IPS DF 4.7 (cell line): ENCODE results near the gene CGRRF1.

Experiments
- DNase-seq: peaks from one replicate; pipeline ENCODE4 v3.0.0-alpha.2; 2013; ENCODE audit warnings: low spot score; ENCODE audit errors: extremely low read depth

CGRRF1 gene, protein sequence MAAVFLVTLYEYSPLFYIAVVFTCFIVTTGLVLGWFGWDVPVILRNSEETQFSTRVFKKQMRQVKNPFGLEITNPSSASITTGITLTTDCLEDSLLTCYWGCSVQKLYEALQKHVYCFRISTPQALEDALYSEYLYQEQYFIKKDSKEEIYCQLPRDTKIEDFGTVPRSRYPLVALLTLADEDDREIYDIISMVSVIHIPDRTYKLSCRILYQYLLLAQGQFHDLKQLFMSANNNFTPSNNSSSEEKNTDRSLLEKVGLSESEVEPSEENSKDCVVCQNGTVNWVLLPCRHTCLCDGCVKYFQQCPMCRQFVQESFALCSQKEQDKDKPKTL

DNA sequence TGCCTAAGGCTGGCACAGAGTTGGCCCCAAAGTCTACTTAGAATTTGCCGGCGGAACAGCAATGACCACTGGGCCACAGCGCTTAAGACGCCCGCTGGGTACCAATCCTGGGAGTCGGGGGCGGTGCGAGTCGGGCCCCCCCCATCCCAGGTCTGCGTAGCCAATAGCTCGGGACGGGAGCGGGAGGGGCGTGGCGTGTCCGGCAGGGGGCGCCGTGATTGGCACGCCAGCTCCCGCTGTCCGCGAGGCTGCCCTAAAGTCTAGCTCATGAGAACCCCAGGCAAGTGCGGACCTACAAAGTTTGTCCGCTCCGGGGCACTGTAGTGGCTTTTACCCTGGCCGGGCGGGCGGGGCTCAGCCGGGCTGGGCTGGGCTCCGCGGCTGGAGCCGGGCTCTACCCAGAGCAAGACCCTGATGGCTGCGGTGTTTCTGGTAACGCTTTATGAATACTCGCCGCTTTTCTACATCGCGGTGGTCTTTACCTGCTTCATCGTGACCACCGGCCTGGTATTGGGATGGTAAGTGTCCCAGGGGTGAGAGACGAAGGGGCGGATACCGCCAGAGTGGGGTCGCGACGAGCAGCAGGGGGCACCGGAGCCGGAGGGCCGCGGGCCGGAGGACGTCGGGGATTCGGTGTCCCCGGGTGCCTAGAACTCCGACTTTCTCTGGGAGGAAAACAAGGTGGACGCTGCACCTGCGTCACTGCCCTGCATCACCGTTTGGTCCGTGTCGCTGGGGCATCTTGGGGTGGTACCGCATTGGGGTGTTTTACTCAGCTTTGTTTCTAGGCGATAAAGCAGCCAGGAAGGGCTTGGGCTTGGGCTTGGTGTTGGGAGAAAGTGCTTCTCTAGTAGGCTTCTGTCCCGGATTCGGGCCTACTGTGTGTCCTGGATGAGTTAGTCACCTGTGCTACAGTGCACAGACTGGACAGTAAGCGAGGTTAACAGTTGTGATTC, at the start of gene CGRRF1:
Gene CGRRF1 (plus strand): TSS at position 361 of the 956 bp plus-strand sequence. CDS start 54 bp downstream, at position 415.
- DNase-seq, result no peak

DNA sequence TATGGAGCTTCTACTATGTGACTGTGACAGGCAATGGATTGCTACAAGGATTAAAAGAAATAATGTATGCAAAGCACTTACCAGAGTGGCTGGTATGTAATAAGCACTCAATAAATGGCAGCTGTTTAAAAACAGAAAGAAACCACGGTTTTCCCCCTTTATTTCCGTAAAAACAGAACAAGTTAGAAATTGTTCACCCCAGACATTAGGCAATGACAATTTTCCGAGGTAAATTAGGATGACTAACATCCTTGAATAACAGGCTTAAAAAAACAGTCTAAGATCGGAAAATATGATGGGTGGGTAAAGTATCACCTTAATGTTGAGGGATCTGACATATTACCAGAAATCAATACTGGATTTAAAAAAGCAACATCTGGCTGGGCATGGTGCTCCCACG, 47.7 kb upstream of the CGRRF1 start:
- DNase-seq, result no peak

DNA sequence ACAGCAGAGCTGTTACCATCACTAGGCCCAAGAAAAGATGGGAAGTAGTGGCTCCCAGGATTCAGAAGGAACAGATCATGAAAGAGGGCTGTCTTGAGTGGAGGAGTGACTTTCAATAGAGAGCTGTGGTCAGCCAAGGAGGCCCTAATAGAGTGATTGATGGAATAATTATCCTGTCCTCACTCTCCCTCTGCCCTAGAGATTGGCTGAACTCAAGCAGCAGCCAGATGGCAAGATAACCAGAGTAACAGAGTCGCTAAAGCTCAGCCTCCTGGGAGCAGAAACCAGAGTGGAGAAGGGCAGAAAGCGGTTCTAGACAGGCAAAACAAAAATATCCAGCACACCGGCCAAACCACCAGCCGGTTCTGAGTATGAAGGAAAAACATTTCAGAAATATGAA, 44.1 kb upstream of the CGRRF1 start:
- DNase-seq, result no peak

DNA sequence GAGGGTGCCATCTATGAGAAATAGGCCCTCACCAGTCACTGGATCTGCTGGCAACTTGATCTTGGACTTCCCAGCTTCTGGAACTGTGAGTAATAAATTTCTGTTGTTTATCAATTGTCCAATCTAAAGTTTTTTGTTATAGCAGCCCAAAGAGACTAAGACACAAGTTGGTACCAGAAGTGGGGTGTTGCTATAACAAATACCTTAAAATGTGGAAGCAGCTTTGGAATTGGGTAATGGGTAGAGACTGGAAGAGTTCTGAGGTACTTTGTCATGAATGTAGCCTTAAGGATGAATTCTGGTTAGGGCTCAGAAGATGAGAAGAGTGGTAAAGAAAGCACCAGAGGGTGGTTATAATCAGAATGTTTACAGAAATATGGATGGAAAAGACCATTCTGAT, 42.4 kb upstream of the CGRRF1 start:
- no peak for DNase-seq

DNA sequence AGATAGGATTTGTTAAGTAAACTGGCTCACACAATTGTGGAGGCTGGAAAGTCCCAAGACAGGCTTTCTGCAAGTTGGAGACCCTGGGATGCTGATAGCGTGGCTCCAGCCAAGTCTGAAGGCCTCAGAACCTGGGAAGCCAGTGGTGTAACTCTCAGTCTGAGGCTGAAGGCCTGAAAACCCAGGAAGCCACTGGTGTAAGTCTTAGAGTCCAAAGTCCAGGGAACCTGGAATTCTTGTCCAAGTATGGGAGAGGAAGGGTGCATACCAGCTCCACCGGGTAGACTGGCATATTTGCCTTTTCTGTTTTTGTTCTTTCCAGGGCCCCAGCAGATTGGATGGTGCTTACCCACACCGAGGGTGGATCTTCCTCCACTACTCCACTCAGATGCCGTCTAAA, 39.0 kb upstream of the CGRRF1 start:
- no peak for DNase-seq

DNA sequence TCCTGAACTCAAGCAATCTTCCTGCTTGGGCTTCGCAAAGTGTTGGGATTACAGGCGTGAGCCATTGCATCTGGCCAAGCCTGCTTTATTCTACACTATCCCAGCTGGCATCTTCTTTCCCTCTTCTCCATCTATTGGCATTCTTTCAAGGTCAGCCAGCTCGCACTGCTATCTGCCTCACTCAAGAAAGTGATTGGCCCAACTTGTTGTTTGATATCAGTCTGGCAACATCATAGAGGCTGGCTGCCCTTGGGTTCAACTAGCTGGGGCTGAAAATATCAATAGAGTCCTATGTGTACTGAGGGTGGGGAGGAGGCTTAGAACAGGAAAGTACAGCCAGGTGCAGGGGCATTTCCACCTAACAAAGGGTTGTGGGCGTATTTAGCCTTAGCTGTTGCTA, 38.1 kb upstream of the CGRRF1 start:
- no peak for DNase-seq

DNA sequence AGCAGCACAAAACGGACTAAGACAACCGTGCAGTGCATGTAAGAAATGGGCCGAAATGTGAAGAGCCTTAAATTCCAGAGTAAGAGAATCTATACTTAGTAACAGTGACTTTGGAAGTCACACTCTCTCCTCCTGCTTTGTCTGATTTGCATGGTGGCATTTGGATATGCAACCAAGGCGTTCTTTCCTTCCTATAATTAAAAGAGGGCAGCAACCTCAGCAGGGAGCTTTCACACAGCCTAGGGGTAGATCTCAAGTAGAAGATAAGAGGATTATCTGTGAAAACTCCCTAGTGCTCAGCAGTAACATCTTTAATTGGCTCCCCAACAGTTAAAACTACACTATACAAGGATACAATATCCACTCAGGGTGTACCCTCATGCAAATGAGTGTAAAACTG, 37.4 kb upstream of the CGRRF1 start:
- DNase-seq, result no peak

DNA sequence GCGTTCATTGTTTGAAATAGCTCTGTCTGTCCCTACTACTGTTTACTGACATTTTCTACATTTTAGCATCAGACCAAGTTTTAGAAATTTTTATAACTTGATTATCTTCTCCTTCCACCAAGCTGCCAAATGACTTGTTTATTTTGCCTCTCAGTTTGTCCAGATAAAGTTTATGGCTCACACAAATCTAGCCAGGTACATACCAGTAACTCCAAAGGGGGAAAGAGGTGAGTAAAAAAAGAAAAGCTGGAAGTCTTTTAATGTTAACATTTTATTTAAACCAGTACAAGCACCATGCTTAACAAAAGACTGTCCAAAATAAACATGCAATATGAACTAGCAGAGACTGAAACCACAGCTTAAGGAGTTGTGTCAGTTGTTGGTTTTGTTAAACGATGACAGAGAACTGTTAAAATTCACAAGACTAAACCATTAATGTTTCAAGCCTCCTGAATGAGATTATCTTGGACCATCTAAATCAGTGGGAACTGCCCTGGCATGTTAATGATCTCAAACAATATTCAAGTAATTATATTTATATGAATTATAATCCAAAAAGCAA, 35.4 kb upstream of the CGRRF1 start:
- DNase-seq, result no peak

DNA sequence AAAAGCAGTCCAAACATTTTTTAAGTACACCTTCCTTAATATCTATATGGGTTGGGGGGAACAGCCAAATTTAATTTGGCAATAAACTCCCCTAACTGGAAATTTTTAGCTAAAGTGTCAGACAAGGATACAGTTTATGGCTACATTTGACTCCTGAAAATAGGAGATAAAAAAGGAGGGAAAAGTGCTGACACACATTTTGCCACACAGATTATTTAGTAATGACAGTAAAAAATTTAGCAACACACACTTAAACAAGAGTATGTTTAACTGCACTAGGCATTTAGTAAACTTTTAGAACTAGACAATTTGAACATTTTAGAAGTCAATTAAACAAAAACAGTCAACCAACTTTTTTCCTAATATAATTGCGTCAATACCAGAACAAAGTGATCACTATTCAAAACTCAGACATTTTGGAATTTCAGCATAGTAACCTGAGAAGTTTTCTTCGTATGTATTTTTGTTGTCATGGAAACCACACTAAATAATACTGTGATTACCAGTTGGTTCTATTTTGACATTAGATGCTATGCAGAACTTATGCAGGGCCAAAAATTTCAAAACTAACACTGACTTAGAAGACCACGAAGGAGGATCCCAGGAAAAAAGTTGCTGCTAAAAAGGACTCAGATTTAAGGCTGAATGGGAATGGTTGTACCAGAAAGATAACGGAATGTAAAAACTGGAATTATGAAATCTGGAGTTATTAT, 34.4 kb upstream of the CGRRF1 start:
- no peak for DNase-seq

DNA sequence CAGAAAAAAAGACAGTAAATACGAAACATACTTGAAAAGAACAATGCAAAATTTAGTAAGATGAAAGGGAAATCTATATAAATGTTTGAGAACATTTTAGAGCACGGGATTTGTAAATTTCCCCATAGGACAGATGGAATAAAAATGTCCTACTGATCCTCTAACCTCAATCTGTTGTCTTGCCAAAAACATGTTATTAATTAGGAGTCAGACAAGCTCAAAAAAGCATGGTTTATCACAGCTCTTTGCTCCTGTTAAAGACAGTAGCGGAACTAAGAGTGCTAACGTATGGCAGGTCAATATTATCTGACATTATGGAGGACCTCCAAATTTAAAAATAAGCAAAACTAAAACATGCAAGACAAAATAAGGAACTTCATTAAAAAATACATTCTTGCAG, 33.8 kb upstream of the CGRRF1 start:
- no peak for DNase-seq

DNA sequence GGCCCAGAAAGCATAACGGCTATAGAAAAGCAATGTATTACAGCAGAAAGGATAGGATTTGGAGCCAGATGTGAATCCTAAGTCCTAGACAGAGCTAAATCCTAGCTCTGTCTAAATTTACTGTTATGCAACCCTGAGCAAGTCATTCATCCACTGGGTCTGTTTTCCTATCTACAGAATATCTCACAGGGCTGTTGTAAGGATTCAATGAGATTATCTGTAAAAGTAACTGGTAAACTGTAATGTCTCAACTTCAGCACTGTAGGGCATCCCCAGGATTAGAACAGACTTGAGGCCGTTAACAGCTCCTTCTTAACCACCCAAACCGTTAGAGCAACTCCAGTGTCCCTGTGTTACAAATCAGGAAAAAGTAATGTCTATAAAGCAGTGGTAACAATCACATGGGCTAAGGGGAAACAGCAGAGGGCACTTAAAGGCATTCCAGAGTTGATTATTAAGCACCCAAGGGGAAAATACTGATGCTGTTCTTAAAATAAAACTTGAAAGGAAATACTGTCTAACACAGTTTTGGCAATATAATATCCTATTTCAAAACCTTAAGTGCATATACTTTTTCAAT, 31.0 kb upstream of the CGRRF1 start:
- DNase-seq, result no peak

DNA sequence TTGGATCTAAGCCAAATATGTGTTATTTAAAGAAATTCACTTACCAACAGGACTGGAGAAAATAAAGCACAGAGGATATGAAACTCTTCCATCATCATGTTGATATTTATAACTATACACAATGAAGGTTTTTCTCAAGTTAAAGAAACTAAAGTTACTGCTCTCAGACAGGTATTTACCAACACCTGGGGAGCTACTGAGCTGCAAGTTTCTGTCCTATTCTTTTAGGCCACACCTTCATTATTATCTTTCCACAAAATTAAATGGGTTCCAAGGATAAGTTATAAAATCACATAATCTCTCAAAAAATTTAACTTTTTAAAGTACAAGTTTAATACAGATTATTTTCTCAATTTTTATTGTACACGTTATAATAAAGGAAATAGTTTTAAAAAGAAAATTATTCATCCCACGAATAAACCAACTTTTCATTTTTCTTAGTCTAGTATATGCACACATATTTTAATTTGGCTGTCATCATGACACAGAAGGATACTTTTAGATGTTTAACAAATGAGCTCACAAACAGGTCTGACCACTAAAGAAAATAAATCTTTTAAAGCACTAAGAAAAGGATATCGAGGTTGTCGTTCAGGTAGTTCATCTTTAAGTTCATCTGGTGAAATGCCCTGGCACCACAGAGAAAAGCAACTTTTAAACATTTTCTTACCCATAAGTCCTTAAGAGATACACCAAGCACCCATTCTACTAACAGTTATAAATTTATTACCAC, 28.7 kb upstream of the CGRRF1 start:
- DNase-seq, result no peak

DNA sequence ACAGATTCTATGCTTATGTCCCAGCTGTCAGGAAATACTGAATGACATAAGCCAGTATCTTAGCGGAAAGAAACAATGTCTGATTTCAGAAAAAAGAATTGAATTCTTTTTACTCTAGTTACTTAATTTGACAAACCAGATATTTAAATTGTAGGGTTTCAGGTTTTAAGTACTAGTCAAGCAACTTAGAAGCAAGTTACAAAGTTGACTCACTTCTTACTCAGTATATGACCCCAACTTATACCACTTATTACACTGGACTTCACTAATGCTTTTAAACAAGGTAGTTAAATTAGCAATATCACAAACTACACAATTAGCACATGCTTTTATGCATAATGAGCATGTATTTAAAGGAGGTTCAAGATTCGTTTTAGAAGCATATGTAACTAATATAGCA, 28.0 kb upstream of the CGRRF1 start:
- no peak for DNase-seq

DNA sequence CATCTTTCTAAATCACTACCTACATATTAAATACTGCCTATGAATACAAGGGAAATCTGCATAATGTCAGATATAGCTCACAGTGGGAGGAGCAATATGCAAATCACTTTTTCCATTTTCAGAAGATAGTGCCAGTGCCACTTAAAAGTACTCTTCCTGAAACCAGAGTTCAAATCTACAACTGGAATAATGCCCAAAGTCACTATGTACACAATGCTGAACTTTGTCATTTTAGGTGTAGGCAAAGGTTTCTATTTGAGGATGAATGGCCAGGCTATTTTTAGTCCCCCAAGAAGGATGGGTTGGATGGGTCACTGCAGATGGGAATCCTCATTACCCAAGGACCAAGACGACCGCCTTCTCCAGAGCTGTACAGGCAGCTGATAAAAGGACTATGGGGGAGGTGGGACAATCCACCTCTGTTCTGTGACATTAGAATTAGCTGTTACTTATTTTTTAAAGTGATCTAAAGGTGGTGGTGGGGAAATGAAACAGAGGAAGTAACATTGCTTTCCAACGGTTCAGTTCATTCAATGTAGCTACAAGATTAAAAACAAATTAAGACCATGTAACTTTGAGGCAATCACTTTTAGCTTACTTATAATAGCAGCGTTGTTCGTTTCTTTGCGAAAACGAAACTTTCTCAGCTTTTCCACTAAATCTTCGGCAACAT, 26.5 kb upstream of the CGRRF1 start:
- DNase-seq, result no peak

DNA sequence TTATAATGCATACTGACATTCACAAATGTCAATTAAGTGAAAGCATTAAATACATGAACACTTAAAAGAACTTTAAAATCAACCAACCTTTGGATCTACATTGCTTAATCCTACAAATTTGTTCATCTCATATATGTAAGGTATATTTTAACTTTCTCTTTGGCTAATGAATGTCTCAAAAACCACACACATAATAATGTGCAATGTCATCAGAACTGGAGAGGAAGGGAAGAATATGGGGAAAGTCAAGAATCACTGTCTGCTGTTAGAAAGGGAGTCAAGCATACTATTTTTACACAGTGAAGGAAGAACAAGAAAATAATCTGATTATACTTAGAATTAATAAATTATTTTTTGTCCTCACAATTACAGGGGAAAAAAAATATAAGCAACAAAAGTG, 25.9 kb upstream of the CGRRF1 start:
- no peak for DNase-seq

DNA sequence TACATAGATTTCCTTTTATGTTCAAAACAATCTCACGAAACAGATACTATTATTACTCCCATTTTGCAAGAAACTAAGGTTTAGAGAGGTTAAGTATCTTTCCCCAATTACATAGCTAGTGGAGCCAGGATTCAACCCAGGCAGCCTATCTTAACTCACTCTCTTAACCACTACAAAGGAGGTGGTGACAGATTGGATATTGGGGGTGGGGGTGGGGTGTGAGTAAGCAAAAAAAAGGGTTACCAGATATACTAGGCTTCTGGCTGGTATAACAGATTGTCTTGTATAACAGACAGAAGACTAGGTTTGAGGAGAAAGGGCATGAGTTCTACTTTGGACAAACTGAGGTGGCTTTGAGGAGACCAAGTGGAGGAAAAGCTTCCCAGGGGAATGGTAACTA, 23.0 kb upstream of the CGRRF1 start:
- no peak for DNase-seq

DNA sequence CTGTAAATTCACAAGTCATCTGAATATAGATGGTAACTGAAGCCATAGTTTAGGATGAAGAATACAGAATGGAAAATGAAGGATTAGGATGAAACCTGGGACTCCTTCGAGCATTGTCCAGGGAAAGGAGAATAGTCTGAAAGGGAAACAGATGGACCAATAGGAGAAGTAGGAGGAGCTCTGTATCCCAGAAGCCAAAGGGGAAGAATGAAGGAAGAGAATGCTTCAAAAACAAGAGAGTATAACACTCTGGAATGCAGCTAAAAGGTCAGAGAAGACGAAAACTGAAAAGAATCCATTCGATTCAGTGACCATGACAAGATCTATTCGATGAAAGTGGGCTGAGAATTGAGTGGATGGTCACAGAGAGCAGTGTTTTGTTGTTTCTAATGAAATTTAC, 21.9 kb upstream of the CGRRF1 start:
- no peak for DNase-seq

DNA sequence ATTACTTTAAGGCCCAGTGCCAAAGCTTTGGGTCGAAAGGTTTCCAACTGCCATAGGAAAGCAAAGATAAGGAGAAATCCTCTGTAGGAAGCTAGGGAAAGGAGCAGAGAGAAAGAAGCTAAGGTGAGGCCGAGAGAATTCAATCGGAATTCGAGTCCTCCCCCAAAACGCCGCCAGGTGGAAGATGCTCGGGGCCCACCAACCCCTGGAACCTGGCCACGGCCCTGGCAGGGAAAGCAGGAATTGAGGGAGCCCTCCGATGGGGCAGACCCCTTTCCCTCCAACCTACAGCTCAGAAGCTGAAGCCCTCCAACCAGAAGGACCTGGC, 21.4 kb upstream of the CGRRF1 start:
- no peak for DNase-seq

DNA sequence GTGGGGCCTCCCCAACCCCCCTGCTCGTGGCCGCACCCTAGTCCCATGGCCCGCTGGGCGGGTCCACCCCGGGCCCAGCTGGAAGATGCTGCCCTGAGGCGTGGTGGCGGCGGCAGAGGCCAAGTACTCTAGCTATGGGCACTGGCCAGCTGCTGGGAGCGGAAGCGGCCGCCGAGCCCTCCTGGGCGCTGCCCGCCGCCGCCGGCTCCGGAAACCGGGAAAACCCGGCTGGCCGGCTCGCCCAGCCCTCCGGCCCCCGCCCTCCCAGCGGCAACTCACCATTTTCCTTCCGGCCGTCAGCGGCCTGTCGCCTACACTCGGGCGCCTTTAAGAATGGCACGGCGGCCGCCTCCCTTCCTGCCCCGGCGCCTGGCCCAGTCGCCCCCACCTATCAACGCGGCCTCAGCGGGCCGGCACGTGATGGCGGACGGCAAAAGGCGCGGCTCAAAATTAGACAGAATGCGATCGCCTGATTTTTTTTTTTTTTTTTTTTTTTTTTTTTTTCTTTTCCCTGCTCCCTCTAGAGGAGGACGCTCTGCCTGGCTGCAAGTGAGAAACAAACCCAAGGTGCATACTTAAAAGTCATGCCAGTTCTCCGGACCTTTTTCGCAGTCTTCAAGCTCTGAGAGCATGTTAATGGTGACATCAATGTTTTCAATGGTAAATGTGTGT, 20.9 kb upstream of the CGRRF1 start, which contains the start of gene GMFB:
Gene GMFB (minus strand): TSS at position 335 of the 672 bp plus-strand sequence. CDS start 53 bp downstream, at position 282.
- no peak for DNase-seq

DNA sequence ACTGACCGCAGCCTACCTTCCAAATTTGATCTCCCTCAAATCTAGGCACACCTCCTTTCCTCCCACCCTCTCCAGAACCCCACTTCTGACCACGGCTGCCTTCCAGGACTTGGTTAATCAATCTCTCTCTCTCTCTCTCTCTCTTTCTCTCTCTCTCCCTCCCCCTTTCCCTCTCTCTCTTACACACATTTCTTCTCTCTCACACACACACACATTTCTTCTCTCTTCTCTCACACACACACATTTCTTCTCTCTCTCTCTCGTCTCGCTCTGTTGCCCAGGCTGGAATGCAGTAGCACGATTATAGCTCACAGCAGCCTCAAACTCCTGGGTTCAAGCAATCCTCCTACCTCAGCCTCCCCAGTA, 20.4 kb upstream of the CGRRF1 start:
- no peak for DNase-seq
